ENCODE results near the gene ARHGAP4.

The ARHGAP4 gene

DNA sequence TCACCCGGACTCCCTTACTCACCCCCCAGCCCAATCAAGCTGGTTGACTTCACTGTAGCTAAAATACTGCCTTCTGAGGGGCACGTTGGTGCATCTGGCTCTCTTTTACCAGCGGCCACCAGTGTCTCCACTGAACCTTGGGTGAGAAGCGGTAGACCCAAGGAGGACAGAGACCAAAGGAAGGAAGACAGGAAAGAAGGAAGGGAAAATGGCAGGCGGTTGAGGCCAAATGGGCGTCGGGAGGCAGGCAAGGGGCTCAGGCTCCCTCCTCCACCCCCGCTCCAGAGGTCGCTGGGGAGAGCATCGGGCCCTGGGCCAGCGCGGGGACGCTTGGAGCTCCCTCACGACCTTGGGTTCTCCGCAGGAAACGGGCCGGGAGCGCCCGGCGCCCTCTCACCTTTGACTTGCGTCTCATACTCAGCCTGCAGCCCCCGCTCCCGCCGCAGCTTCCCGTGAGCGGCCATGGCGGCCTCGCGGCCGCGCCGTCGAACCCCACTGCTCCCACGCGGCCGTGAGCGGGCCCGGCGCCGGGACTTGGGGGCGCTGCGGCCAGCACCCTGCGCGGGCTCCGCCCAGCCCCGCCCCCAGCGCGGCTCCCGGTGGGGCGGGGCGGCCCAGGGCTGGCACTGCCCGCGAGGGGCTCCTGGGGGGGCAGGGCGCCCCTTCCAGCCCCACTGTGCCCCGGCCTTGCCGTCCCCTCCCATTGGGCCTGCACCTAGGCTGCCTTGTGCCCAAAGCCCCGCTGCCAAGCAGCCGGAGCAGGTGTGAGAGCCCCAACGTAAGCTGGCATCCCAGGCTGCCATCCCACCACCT is at the start of gene ARHGAP4:
TSS of gene ARHGAP4 (minus strand) at position 526 of the 813 bp plus-strand sequence. CDS start at position 464, 62 bp downstream.
- TF ChIP-seq, protein P1, sequence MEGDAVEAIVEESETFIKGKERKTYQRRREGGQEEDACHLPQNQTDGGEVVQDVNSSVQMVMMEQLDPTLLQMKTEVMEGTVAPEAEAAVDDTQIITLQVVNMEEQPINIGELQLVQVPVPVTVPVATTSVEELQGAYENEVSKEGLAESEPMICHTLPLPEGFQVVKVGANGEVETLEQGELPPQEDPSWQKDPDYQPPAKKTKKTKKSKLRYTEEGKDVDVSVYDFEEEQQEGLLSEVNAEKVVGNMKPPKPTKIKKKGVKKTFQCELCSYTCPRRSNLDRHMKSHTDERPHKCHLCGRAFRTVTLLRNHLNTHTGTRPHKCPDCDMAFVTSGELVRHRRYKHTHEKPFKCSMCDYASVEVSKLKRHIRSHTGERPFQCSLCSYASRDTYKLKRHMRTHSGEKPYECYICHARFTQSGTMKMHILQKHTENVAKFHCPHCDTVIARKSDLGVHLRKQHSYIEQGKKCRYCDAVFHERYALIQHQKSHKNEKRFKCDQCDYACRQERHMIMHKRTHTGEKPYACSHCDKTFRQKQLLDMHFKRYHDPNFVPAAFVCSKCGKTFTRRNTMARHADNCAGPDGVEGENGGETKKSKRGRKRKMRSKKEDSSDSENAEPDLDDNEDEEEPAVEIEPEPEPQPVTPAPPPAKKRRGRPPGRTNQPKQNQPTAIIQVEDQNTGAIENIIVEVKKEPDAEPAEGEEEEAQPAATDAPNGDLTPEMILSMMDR (IDR thresholded peaks at IDR 0.05; ENCODE audit: low read depth, low read length), result no peak
- Histone ChIP-seq H3K36me3 (peaks cover 21% of the 10 kb centered on the region), H3K9me3 (ENCODE audit: severe bottlenecking) (no peaks in the 10 kb centered on the region), H3K27ac (peak within 1 kb of the TSS; percentile 96), H3K4me3 (ENCODE audit: low read depth, low read length) (peak within 1 kb of the TSS; percentile 57), H3K27me3 (ENCODE audit: insufficient read depth, low read depth, severe bottlenecking) (peaks cover 4% of the 10 kb centered on the region)
- DNase-seq, result no peak

DNA sequence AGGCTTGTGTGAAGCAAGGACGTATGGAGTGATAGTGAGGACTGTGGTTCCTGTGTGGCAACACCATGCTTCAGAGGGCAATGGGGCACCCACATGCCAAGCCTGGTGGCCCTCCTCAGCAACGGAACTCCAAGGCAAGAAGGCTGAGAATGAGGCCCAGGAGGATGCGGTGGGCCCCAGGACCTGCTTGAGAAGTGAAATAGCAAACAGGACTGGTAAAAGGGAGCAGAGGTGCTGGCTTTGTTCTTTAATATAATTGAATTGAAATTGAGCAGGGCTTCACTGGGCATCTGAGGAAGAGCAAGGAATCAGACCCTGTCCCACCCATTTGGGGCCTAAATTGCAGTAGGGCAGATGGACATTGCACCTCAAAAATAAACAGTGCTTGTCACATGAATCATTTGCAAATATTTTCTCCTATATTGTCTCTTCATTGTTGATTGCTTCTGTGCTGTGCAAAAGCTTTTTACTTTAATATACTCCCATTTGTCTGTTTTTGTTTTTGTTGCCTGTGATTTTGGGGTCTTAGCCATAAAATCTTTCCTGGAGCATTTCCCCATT is 48.7 kb upstream of the ARHGAP4 start:
- Histone ChIP-seq H3K27me3 (ENCODE audit: insufficient read depth, low read depth, severe bottlenecking) (peaks cover 5% of the 10 kb centered on the region), H3K27ac (peak overlapping the region; percentile 15; the same call in 1 of the 2 replicates), H3K4me3 (ENCODE audit: low read depth, low read length) (no peak overlapping the region), H3K36me3 (peaks cover 13% of the 10 kb centered on the region), H3K9me3 (ENCODE audit: severe bottlenecking) (peaks cover 6% of the 10 kb centered on the region)
- no peak for DNase-seq
- TF ChIP-seq, protein P1 (IDR thresholded peaks at IDR 0.05; ENCODE audit: low read depth, low read length), result no peak

DNA sequence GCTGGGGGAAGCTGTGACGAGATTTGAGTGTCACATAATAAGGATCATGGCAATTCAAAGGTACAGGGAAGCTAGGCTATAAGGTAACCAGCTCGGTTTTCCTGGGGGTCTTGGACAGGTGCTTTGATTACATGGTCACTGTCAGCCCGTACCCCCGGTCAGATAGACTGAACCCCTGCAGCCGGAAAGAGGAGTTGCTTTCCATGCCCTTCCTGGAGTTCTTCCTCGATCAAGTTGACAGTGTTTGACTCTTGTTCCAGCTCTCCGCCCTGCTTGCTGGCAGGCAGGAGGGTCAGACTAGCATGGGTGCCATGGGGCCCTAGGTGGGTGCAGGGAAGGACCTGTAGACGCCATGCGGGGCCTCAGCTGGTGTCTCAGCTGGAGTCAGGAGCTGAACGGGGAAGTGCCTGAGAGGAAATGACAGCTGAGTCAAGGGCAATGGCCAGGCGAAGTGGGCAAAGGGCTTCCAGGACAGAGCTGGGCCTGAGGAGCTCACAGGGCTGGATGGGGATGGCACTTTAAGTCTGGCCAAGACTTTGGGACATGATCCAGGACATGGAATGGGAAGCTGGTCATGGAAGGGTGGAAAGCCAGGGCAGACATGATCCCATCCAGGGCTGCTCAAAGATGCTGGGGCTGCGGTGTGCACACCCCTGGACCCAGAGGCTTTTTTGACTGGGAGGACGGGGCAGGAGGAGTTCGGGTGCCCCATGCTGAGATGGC is 48.1 kb upstream of the ARHGAP4 start:
- TF ChIP-seq, protein P1 (IDR thresholded peaks at IDR 0.05; ENCODE audit: low read depth, low read length), result no peak
- peak overlapping the region; percentile 97 for H3K27ac ChIP-seq
- DNase-seq, result no peak
- H3K36me3 ChIP-seq, result peaks cover 19% of the 10 kb centered on the region
- peaks cover 11% of the 10 kb centered on the region for H3K27me3 ChIP-seq (ENCODE audit: insufficient read depth, low read depth, severe bottlenecking)
- H3K4me3 ChIP-seq (ENCODE audit: low read depth, low read length), result no peak overlapping the region
- H3K9me3 ChIP-seq (ENCODE audit: severe bottlenecking), result peaks cover 4% of the 10 kb centered on the region

DNA sequence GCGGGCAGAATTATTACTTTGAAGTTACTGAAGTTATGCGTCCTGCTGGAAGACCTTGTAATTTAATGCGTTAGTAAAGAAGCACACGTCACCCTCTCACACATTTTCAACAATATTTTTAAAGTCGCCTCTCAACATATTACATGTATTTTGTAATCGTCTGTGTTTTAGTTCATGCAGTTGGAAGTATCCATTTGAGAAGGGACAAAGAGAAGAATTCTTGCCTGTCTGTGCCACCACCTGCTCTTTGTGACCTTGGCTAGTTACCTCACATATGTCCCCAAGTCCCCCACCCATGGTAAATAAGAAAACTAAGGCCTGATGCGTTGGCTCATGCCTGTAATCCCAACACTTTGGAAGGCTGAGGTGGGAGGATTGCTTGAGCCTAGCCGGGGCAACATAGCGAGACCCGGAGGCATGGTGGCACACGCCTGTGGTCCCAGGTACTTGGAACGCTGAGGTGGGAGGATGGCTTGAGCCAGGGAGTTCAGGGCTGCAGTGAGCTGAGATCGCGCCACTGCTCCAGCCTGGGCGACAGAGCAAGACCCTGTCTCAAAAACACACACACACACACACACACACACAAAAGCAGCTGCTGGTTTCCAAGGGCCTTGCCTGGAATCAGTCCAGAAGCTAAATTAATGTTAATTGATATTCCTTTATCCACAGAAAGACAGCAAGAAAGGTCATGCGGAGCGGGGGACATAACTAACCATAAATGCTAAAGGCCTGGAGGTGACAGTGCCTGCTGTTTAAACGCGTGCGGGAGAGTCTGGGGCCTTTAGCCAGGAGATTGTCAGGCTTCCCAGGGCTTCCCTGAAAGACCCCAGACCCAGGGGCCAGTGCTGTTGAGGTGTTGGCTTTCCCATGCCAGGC is 47.3 kb upstream of the ARHGAP4 start:
- no peak for DNase-seq
- Histone ChIP-seq H3K27me3 (ENCODE audit: insufficient read depth, low read depth, severe bottlenecking) (peaks cover 12% of the 10 kb centered on the region), H3K27ac (peak overlapping the region; percentile 97)

More for the DNA sequence above, 47.3 kb upstream of the ARHGAP4 start:
- peaks cover 27% of the 10 kb centered on the region for H3K36me3 ChIP-seq
- peaks cover 4% of the 10 kb centered on the region for H3K9me3 ChIP-seq (ENCODE audit: severe bottlenecking)
- TF ChIP-seq, protein P1 (IDR thresholded peaks at IDR 0.05; ENCODE audit: low read depth, low read length), result no peak
- H3K4me3 ChIP-seq (ENCODE audit: low read depth, low read length), result peak overlapping the region; percentile 52
